HG03342 (cell line): ENCODE data around the gene IL2RG.

Experiments used
- ATAC-seq: cut with Tn5 transposase; IDR thresholded peaks from one replicate; pipeline ENCODE4 v1.9.1; 2021; ENCODE audit warnings: mild to moderate bottlenecking, moderate library complexity; ENCODE audit not compliant: unreplicated experiment

Gene IL2RG

GRCh38 chrX:71111141-71111843 lies at the start of gene IL2RG:
Gene IL2RG (minus strand): TSS chrX:71111577. CDS start chrX:71111539, 38 bp downstream.
- ATAC-seq = peak; percentile 88

- no peak for ATAC-seq
These were observed 49.1 kb upstream of the IL2RG start for GRCh38 chrX:71160475-71160874.

- ATAC-seq = no peak
These were observed 48.0 kb upstream of the IL2RG start for GRCh38 chrX:71159335-71159734.

- no peak for ATAC-seq
These were observed 47.2 kb upstream of the IL2RG start for GRCh38 chrX:71158603-71159002.

- no peak for ATAC-seq
These were observed 43.3 kb upstream of the IL2RG start for GRCh38 chrX:71154641-71155040.

- no peak for ATAC-seq
These were observed 42.8 kb upstream of the IL2RG start for GRCh38 chrX:71154196-71154595.

GRCh38 chrX:71151366-71151765 lies 40.0 kb upstream of the IL2RG start:
- no peak for ATAC-seq

GRCh38 chrX:71148278-71148663 lies 36.9 kb upstream of the IL2RG start:
- ATAC-seq = no peak

- ATAC-seq = no peak
These were observed 36.3 kb upstream of the IL2RG start for GRCh38 chrX:71147496-71148277.

- no peak for ATAC-seq
These were observed 33.3 kb upstream of the IL2RG start, which contains the start of gene NLGN3 for GRCh38 chrX:71144651-71145050. Gene NLGN3 (plus strand): TSS chrX:71144841. CDS start chrX:71147750, 2,909 bp downstream.

- no peak for ATAC-seq
These were observed 32.1 kb upstream of the IL2RG start for GRCh38 chrX:71143508-71143907.

- no peak for ATAC-seq
These were observed 29.1 kb upstream of the IL2RG start for GRCh38 chrX:71140440-71140839.

GRCh38 chrX:71131510-71131909 lies 20.1 kb upstream of the IL2RG start:
- no peak for ATAC-seq

GRCh38 chrX:71128915-71129765 lies 17.8 kb upstream of the IL2RG start:
- ATAC-seq = peak; percentile 77

- ATAC-seq = no peak
These were observed 16.9 kb upstream of the IL2RG start for GRCh38 chrX:71128166-71128833.

GRCh38 chrX:71118985-71119535 lies 7.7 kb upstream of the IL2RG start:
- no peak for ATAC-seq

- ATAC-seq = peak; percentile 93
These were observed 6.9 kb upstream of the IL2RG start, which contains the start of gene MED12 for GRCh38 chrX:71118032-71118984. Gene MED12 (plus strand): TSS chrX:71118596. CDS start chrX:71118755, 159 bp downstream.

- ATAC-seq = no peak
These were observed 6.0 kb upstream of the IL2RG start for GRCh38 chrX:71117358-71117757.

- peak; percentile 21 for ATAC-seq
These were observed 599 bp upstream of the IL2RG start for GRCh38 chrX:71111921-71112431.
